ENCODE data around the gene TGOLN2.
A peak's percentile ranks its signal among the peaks of the same experiment; 100 is the strongest.

DNA sequence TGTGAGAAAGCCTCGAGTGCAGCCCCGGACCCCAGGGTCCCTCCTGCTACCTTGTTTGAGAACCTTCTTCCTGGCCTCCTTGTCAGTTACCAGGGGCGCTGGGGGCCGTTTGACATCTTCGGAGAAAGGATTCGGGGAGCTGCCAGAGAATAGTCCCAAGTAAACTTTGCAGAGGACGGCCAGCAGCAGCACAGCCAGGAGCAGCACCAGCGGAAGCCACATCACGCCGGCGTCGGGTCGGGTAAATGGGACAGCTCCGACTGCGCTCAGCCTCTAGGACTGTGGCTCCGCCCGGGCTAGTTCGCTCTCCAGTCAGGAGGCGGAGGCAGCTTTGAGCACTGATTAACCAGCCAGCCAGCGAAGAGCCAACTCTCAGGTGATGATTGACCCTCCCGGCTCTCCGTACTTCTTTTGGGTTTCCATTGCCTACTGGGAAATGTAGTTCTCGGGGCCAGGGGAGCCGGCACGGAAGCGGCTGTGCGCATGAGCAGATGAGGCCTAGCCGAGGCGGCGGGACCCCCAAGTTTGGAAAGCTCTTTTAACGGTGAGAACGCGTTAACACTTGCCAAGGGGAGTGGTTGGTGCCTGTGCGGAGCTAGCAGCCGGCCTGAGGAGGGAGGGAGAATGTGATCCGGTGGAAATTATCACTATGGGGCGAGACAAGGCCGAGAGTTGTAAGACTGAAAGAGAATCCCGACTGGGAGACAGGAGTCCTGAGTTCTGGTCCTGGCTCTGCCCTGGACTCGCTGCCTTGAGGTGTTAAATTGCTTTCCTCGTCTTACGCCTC, 26.7 kb upstream of the TGOLN2 start, which contains the start of the genes ELMOD3 and RETSAT:
- TF ChIP-seq POLR2A (IDR thresholded peaks at IDR 0.05) (peak; percentile 99), CTCF (IDR thresholded peaks at IDR 0.05) (peak in 1 of 6 experiments; percentile 33)
